NCI-H345 treated with DMSO at 0.1 percent for 48 hours (cell line): ENCODE results near the gene PARVB.

Experiments
- DNase-seq: peaks from one replicate; lab custom pipeline; 2025; ENCODE audit not compliant: unreplicated experiment; lab: John Stamatoyannopoulos, UW

The PARVB gene

GRCh38 chr22:44086271-44087088 lies 62.4 kb downstream of the PARVB start:
- no peak for DNase-seq

GRCh38 chr22:44087089-44087430 lies 63.0 kb downstream of the PARVB start:
- DNase-seq: no peak

- no peak for DNase-seq
Observed at GRCh38 chr22:44088976-44089570, 65.0 kb downstream of the PARVB start.

GRCh38 chr22:44089717-44090570 lies 65.8 kb downstream of the PARVB start:
- no peak for DNase-seq

- DNase-seq: no peak
Observed at GRCh38 chr22:44090571-44090905, 66.4 kb downstream of the PARVB start.

DNA sequence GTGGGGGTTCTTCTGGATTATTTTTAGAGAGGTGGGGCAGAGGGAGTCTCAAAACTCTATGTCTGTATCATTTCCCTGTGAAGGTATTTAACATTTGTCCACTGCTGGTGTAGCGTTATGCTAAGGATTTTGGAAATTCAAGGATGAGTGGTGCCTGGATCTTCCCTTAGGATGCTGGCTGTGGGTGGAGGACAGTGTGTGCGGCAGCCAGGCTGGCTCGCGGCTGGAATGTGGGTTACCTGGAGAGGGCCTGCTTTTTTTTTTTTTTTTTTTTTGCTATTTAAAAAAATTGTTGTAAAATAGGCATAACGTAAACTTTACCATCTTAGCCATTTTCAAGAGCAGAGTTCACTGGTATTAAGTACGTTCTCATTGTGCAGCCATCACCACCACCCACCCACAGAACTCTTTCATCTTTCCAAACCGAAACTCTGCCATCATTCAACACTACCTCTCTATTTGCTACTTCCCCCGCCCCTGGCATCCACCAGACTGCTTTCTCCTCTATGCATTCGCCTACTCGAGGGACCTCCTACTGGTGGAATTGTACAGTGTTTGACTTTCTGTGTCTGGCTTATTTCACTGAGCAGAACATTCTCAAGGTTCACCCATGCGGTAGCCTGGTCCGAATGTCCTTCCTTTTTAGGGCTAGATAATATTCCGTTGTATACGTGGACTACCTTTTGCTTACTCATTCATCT lies 67.1 kb downstream of the PARVB start:
- no peak for DNase-seq

DNA sequence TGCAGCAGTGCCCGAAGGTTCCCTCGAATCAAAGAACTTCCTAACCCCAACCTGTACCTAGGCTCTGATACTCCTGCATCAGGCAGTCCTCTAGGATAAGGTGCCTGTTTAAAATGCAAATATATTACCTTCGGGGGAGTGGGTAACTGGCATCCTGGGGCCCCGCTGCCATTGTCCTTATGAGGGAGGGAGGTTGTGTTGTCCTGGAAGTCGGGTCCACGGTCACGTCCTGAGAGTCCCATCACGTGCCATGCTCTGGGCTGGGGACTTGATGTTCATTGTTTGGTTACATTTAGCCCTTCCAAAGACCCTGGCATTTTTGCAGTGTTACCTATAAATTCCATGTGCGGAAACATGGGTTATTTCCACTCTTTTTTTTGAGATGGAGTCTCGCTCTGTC lies 67.6 kb downstream of the PARVB start:
- DNase-seq: no peak

DNA sequence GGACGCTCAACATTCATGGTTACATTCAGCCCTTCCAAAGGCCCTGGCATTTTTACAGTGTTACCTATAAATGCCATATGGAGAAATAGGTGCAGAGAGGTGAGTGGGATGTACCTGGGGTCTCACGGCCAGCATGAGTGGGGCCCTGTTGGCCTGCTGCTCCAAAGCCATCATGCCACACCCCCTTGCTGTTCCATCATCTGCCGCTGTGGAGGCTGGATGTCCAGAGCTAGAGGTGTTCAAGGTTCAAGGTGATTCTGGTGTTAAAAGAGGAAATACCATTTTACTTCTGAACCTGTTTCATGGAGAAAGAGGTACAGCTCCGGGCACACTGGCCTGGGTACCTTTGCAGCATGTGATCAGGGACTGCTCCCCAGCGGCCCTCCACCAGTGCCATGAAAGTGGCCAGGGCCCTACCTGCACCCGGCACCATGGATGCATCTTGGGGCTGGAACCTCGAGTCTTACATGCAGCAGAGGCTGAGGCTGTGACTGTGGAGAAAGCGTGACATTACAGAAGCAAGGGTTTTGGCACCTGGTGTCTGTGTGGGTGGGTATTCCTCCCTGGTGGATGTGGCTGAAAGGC lies 68.6 kb downstream of the PARVB start:
- no peak for DNase-seq

DNA sequence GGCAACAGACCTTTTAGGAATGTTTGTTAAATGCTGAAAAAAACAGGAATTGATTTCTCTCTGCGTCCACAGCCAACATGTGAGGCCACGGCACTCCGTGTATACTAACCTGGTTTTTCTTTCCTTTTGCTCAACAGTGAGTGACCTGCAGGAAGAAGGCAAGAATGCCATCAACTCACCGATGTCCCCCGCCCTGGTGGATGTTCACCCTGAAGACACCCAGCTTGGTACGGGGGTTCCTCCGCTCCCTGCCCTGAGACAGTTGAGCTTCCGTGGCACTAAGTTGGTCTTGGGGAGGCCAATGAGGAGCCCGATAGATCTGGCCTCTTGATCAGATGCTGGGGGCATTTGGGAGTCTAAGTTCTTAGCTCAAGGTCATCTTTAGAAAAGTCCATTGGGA lies 69.7 kb downstream of the PARVB start:
- DNase-seq: no peak

- no peak for DNase-seq
Observed at GRCh38 chr22:44094751-44095302, 70.7 kb downstream of the PARVB start.

GRCh38 chr22:44096736-44097135 lies 72.6 kb downstream of the PARVB start:
- DNase-seq: no peak

GRCh38 chr22:44097263-44098020 lies 73.3 kb downstream of the PARVB start:
- no peak for DNase-seq

GRCh38 chr22:44098021-44098739 lies 74.1 kb downstream of the PARVB start:
- DNase-seq: no peak

GRCh38 chr22:44098966-44099530 lies 74.9 kb downstream of the PARVB start:
- no peak for DNase-seq

DNA sequence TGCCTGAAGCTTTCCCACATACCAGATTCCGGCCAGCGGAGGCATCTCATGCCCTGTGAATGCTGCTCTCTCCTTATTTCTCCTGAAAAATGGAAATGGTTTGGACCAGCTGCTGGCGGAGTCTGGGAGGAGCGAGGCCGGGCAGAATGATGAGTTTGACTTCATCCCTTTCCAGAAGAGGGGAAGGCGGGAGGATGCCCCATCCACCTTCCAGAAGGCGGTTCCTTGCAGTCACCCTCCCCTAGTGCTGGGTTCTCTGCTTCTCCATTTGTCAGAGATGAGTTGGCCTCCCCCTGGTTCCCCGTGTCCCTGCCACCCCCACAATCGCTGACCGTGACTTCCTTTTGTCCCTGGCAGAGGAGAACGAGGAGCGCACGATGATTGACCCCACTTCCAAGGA lies 75.6 kb downstream of the PARVB start:
- no peak for DNase-seq

DNA sequence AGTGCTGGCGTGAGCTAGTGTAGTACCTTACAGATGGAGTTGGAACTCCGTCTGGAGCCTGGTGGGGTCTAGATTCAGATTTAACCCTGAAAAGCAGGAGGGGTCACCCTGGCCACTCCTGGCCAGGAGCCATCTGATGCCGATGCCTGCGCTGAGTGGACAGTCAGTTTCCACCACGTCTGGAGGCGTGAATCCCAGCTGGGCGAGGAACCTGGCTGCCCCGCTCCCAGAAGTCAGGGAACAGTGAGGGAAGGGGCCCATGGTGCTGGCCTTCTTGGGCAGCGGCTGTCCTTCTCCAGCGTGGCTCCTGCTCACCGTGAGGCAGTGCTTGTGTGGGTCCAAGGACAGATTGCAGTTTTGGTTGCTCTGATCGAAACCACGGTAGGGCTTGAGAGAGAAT lies 76.3 kb downstream of the PARVB start:
- no peak for DNase-seq

DNA sequence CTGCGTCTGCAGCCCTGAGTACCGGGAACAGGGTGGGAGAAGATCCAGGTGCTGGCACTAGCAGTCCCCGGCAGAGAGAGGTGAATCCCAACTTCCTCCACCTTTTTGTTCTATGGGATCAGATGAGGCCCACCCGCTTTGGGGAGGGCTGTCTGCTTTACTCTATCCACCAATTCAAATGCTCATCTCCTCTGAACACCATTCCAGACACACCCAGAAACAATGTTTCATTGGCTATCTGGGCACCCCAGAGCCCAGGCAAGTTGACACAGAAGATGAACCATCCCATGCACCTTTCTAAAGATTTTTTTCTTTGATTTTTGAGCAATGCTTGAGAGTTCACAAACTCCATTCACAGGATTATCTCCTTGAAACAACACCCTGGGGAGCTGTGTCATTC lies 78.0 kb downstream of the PARVB start:
- DNase-seq: no peak

DNA sequence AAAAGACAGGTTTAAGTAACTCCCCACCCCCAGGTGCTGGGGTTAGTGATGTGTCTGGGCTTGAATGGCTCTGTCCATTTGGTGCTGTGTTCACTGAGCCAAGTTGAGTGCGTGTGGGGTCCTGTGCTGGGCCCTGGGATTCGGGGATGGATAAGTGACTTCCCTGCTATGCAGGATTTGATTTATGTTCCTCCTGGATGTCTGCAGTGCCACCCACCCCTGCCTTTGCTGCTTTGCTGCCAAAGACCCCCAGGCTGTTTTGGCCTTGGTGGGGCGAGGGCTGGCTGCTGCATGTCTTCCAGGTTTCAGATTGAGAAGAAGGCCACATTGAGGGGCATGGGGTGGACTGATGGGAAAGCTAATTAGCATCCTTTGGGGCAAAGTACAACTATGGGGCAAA lies 78.8 kb downstream of the PARVB start:
- no peak for DNase-seq
